MM.1S (cell line): ENCODE data around the gene TMEM238.
A peak's percentile ranks its signal among the peaks of the same experiment; 100 is the strongest.

Experiments used
- DNase-seq: peaks from one replicate; pipeline ENCODE4 v3.0.0-alpha.2; 2015
- H2AFZ ChIP-seq: fragments of 300-600 bp; sonication (generic); 2 replicates; pipeline ENCODE4 v1.6.0; 2016; ENCODE audit warnings: antibody characterized with exemption, low read length
- H3F3A ChIP-seq: fragments of 300-600 bp; sonication (generic); 2 replicates; pipeline ENCODE4 v1.6.1; 2016; ENCODE audit warnings: mild to moderate bottlenecking, antibody characterized with exemption, low read length, moderate library complexity, mixed read lengths; ENCODE audit not compliant: insufficient read depth
- H3K27ac ChIP-seq: fragments of 300-600 bp; sonication (generic); 2 replicates; pipeline ENCODE4 v1.5.1; 2016; ENCODE audit warnings: mild to moderate bottlenecking, low read length
- H3K27me3 ChIP-seq: fragments of 300-600 bp; sonication (generic); replicated peaks from 2 replicates; pipeline ENCODE4 v1.6.0; 2016; ENCODE audit warnings: low read length; ENCODE audit not compliant: insufficient read depth
- H3K36me3 ChIP-seq: fragments of 300-600 bp; sonication (generic); replicated peaks from 2 replicates; pipeline ENCODE4 v1.6.1; 2016; ENCODE audit warnings: mild to moderate bottlenecking, low read length, mixed read lengths; ENCODE audit not compliant: insufficient read depth
- H3K4me1 ChIP-seq: fragments of 300-600 bp; sonication (generic); 2 replicates; pipeline ENCODE4 v1.6.1; 2016; ENCODE audit warnings: low read length, mixed read lengths
- H3K4me2 ChIP-seq: fragments of 300-600 bp; sonication (generic); 2 replicates; pipeline ENCODE4 v1.6.0; 2016; ENCODE audit warnings: low read depth, low read length
- H3K4me3 ChIP-seq: fragments of 300-600 bp; sonication (generic); 2 replicates; pipeline ENCODE4 v1.5.1; 2016; ENCODE audit warnings: low read length, mixed read lengths
- H3K79me2 ChIP-seq: fragments of 300-600 bp; sonication (generic); 2 replicates; pipeline ENCODE4 v1.6.1; 2016; ENCODE audit warnings: mixed run types, low read length, mixed read lengths
- H3K9ac ChIP-seq: fragments of 300-600 bp; sonication (generic); 2 replicates; pipeline ENCODE4 v1.6.1; 2016; ENCODE audit warnings: low read length, mixed read lengths
- H3K9me2 ChIP-seq: fragments of 300-600 bp; sonication (generic); replicated peaks from 2 replicates; pipeline ENCODE4 v1.6.1; 2016; ENCODE audit warnings: mild to moderate bottlenecking, low read length, mixed read lengths; ENCODE audit not compliant: insufficient read depth
- H3K9me3 ChIP-seq: fragments of 300-600 bp; sonication (generic); replicated peaks from 2 replicates; pipeline ENCODE4 v1.6.1; 2016; ENCODE audit warnings: mild to moderate bottlenecking, low read length, mixed read lengths; ENCODE audit not compliant: insufficient read depth
- H4K20me1 ChIP-seq: fragments of 300-600 bp; sonication (generic); 2 replicates; pipeline ENCODE4 v1.6.1; 2016; ENCODE audit warnings: mild to moderate bottlenecking, low read length, moderate library complexity, mixed read lengths; ENCODE audit not compliant: insufficient read depth
- EZH2 ChIP-seq: fragments of 300-600 bp; sonication (generic); optimal IDR thresholded peaks from 2 replicates; pipeline ENCODE3; 2017; ENCODE audit warnings: low read depth, mild to moderate bottlenecking, antibody characterized with exemption, low read length, mixed read lengths
- EZH2phosphoT487 ChIP-seq: fragments of 300-600 bp; sonication (generic); IDR thresholded peaks from 2 replicates; pipeline ENCODE4 v1.6.1; 2018; ENCODE audit warnings: antibody characterized with exemption, low read length
- TF ChIP-seq, protein P1 (sequence below): fragments of 300-600 bp; sonication (generic); IDR thresholded peaks from 2 replicates; pipeline ENCODE4 v1.5.1; 2016; ENCODE audit warnings: antibody characterized with exemption, low read length, mixed read lengths

Gene TMEM238

DNA sequence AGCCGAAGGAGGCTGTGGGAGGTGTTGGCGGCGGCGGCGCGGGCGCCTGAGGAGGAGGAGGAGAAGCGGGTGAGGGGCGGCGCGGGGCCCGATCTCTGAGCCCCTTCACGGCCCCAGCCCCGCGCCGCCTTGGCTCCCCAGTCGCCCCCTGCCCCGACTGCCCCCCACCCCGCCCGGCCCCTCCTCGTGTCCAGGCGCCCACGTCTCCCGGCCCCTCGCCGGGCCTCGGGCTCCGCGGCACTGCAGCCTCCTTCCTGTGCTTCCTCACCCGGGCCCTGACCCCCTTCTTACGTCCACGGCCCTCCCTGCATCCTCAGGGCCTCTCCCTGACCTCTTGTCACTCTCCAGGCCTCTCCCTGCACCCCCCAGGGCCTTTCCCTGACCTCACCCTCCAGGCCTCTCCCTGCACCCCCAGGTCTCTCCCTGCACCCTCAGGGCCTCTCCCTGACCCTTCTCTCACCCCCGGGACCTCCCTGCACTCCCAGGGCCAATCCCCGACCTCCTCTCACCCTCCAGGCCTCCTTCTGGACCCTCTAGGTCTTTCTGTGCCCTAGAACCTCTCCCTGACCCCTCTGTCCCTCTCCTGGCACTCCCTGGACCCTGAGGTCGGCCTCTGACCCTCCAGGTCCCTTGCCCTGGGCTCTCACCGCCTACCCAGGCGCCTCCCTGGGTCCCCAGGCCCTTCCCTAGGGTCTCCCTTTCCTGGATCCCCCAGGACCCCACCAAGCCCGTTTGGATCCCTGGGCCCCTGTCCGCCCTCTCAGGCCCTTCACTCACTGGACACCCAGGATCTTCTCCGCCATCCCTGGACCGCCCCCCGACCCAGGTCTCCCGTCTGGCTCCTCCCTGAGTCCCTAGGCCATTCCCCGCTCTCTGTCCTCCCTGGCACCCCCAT lies 44.0 kb downstream of the TMEM238 start:
- Histone ChIP-seq H3K4me3 (peak overlapping the region; percentile 95), H2AFZ (no peak overlapping the region), H3K27ac (peak overlapping the region; percentile 83), H3K9me2 (no peaks in the 10 kb centered on the region), H4K20me1 (no peaks in the 10 kb centered on the region), H3K9me3 (no peaks in the 10 kb centered on the region), H3F3A (peaks cover 8% of the 10 kb centered on the region; the same call in 1 of the 2 replicates), H3K4me2 (peak overlapping the region; percentile 99), H3K27me3 (peaks cover 10% of the 10 kb centered on the region), H3K9ac (peak overlapping the region; percentile 99), H3K79me2 (peaks cover 24% of the 10 kb centered on the region), H3K36me3 (no peaks in the 10 kb centered on the region; the same call in 1 of the 2 replicates), H3K4me1 (peaks cover 5% of the 10 kb centered on the region; the same call in 1 of the 2 replicates)
- peak; percentile 19 for DNase-seq
- TF ChIP-seq EZH2phosphoT487: no peak
- TF ChIP-seq, protein P1, sequence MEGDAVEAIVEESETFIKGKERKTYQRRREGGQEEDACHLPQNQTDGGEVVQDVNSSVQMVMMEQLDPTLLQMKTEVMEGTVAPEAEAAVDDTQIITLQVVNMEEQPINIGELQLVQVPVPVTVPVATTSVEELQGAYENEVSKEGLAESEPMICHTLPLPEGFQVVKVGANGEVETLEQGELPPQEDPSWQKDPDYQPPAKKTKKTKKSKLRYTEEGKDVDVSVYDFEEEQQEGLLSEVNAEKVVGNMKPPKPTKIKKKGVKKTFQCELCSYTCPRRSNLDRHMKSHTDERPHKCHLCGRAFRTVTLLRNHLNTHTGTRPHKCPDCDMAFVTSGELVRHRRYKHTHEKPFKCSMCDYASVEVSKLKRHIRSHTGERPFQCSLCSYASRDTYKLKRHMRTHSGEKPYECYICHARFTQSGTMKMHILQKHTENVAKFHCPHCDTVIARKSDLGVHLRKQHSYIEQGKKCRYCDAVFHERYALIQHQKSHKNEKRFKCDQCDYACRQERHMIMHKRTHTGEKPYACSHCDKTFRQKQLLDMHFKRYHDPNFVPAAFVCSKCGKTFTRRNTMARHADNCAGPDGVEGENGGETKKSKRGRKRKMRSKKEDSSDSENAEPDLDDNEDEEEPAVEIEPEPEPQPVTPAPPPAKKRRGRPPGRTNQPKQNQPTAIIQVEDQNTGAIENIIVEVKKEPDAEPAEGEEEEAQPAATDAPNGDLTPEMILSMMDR: no peak
- TF ChIP-seq EZH2: no peak

DNA sequence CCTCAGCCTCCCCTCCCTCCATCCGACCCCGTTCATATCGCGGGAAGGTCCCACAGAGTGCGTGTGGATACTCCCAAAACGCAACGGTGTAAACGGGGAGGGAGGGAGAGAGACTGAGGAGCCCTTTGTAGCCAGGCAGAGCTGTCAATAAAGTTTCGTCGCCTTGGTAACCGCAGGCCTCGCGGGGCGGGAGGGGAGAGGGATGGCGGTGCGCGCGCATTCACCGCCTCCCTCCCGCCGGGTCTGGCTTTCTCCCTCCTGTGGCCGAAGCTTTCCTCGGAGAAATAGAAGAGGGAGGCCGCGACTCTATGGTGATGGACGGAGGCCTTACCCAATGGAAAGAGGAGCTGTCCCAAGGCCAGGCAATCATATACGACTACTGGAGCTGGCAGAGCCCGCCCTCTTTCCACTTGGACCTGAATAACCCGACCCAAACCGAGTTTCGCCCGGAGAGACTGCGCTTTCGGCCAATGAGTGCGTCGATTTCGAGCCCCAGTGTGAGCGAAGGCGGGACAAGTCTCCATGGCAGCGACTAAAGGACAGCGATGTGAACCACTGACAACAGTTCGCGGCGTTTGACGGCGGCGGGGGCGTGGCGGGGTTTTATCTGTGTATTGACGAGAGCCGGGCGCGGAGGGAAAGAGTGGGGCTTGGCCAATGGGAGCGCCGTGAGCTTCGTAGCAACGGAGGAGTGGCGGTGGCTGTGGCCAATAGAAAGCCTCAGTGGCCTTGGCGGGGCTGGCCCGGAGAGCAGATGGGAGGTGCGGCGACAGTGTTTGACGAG lies 44.8 kb downstream of the TMEM238 start, which contains the start of gene KMT5C:
Gene KMT5C, plus strand, starts transcription at position 772 of the 784 bp plus-strand sequence. CDS start 2,061 bp downstream, outside the sequence.
- Histone ChIP-seq H4K20me1 (no peaks in the 10 kb centered on the region), H3K4me1 (peaks cover 5% of the 10 kb centered on the region; the same call in 1 of the 2 replicates), H3K27me3 (peaks cover 10% of the 10 kb centered on the region), H3K4me3 (peak within 1 kb of the TSS; percentile 95), H3K27ac (peak within 1 kb of the TSS; percentile 99), H3K79me2 (peaks cover 24% of the 10 kb centered on the region), H2AFZ (peak within 1 kb of the TSS; percentile 69), H3F3A (peaks cover 8% of the 10 kb centered on the region; the same call in 1 of the 2 replicates), H3K9me2 (no peaks in the 10 kb centered on the region), H3K9ac (peak within 1 kb of the TSS; percentile 99), H3K9me3 (no peaks in the 10 kb centered on the region), H3K4me2 (peak within 1 kb of the TSS; percentile 99), H3K36me3 (no peaks in the 10 kb centered on the region; the same call in 1 of the 2 replicates)
- no peak for TF ChIP-seq EZH2
- TF ChIP-seq, protein P1: peak; percentile 16; the same call in 1 of the 2 replicates
- peak; percentile 100 for DNase-seq

DNA sequence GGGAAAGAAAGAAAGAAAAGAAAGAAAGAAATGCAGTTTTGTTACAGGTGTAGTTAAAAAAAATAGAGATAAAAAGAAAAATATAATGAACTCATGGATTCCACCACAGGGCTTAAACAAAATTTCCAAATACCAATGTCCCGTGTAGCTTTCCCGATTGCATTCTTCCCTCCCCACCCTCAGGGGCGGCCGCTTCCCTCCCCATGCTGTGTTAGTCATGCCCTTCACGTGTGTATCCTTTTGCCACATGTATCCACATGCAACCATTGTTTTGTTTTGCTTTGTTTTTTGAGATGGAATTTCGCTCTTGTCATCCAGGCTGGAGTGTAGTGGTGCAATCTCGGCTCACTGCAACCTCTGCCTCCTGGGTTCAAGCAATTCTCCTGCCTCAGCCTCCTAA lies 48.0 kb downstream of the TMEM238 start:
- Histone ChIP-seq H3K27ac (no peak overlapping the region), H3K4me3 (no peak overlapping the region), H3K9me3 (no peaks in the 10 kb centered on the region), H4K20me1 (no peaks in the 10 kb centered on the region), H3K36me3 (no peaks in the 10 kb centered on the region), H3K9me2 (no peaks in the 10 kb centered on the region), H3F3A (peaks cover 8% of the 10 kb centered on the region; the same call in 1 of the 2 replicates), H3K27me3 (peaks cover 16% of the 10 kb centered on the region), H3K9ac (no peak overlapping the region), H3K79me2 (peaks cover 11% of the 10 kb centered on the region), H3K4me1 (peaks cover 5% of the 10 kb centered on the region; the same call in 1 of the 2 replicates), H2AFZ (no peak overlapping the region), H3K4me2 (no peak overlapping the region)
- no peak for DNase-seq
- TF ChIP-seq, protein P1: no peak
- TF ChIP-seq EZH2: no peak
- TF ChIP-seq EZH2phosphoT487: no peak
